ENCODE measurements around the gene GOT2. TPM values are rescaled to one million over a fixed set of nuclear protein-coding genes. Genes with fewer than 3 reads are reported as not detected.

The GOT2 gene
- total RNA-seq, 6 experiments from 2014 or later: 117 to 196 (median 169) TPM

DNA sequence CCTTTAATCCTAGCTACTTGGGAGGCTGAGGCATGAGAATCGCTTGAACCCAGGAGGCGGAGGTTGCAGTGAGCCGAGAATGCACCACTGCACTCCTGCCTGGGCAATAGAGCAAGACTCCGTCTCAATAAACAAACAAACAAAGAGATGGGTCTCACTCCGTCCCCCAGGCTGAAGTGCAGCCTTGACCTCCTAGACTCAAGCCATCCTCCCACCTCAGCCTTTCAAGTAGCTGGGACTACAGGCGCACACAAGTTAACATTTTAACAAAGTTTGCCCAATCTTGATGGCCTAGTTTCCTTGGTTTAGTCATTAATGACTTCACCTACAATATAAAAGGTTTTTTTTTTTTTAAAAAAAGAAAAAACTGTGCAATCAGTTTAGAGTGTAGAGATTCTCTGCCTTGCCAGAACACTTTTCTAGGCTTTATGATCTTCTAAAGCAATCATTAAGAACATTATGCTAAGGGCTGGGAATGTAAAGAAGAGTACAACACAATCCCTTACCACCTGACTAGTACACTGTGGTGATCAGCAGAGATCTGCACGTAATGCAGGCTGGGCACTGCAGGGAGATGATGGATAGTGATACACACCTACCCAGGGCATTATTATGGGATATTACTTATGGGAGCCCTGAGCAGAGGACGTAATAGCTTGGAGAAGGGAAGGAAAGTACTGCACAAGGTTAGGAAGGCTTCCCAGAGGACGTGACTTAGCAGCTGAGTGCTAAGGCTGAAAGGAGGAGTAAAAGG lies 6.9 kb downstream of the GOT2 start:
- Histone ChIP-seq H3K27me3 (no peaks in the 10 kb centered on the region), H3K36me3 (peaks cover 0 to 13% (median 4%) of the 10 kb centered on the region in 4 donors), H3K9me3 (no peaks in the 10 kb centered on the region), H3K27ac (peak overlapping the region; percentile 47 to 97 (median 91)), H3K4me3 (peak overlapping the region in 1 of 3 donors; percentile 12), H3K4me1 (peaks cover 0 to 91% (median 48%) of the 10 kb centered on the region in 4 donors)
- TF ChIP-seq, protein P1, sequence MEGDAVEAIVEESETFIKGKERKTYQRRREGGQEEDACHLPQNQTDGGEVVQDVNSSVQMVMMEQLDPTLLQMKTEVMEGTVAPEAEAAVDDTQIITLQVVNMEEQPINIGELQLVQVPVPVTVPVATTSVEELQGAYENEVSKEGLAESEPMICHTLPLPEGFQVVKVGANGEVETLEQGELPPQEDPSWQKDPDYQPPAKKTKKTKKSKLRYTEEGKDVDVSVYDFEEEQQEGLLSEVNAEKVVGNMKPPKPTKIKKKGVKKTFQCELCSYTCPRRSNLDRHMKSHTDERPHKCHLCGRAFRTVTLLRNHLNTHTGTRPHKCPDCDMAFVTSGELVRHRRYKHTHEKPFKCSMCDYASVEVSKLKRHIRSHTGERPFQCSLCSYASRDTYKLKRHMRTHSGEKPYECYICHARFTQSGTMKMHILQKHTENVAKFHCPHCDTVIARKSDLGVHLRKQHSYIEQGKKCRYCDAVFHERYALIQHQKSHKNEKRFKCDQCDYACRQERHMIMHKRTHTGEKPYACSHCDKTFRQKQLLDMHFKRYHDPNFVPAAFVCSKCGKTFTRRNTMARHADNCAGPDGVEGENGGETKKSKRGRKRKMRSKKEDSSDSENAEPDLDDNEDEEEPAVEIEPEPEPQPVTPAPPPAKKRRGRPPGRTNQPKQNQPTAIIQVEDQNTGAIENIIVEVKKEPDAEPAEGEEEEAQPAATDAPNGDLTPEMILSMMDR (IDR thresholded peaks at IDR 0.05): no peak
- no peak for TF ChIP-seq POLR2A (IDR thresholded peaks at IDR 0.05)
- intact Hi-C loops (cut with DNase I): no loop called here
- 33% methylated on average over 9 of the region's 9 CpGs for WGBS (ENCODE audit: insufficient coverage, low coverage, low lambda C conversion rate, missing lambda C conversion rate)
- ATAC-seq: peak; percentile 45 to 73 (median 54)
- DNase-seq: peak in 1 of 3 donors; percentile 67

DNA sequence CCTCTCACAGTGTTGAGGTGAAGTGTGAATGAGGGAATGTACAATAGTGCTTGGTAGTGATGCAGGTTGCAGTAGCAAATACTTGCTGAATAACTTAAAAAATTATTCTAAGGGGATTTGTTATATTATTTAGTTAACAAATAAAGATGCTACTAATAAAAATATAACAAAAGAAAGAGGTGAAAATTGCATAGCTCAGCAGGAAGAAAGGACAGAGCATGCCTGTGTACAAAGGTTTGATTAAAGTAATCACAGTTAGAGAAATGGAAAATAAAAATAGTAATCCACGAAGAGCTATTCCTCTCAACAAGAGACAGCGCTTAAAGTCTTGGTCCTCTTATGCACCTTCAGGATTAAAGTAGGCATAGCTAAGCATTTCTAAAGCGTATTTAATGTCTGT lies 11.0 kb downstream of the GOT2 start:
- WGBS (ENCODE audit: insufficient coverage, low coverage, low lambda C conversion rate, missing lambda C conversion rate): 13% methylated on average over 3 of the region's 3 CpGs
- no peak for ATAC-seq
- peaks cover 0 to 90% (median 42%) of the 10 kb centered on the region in 4 donors for H3K4me1 ChIP-seq

DNA sequence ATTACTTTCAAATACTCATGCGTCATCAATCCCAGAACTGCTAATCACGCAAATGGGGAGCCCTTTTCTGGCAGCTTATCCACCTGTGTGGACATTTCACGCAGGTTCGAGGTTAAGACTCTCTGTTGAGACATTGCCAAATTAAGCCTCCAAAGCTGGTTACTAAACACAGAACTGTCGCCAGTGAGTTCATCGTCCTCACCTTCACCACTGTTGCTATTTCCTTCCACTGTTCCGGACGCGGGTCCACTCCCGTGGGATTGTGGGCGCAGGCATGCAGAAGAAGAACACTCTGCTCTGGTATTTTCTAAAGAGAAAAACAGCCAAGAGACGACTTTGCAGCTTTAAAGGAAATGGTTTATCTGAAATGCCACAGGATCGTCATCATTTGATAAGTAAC lies 16.1 kb downstream of the GOT2 start:
- 32% methylated on average over 12 of the region's 13 CpGs for WGBS (ENCODE audit: insufficient coverage, low coverage, low lambda C conversion rate, missing lambda C conversion rate)

More for the DNA sequence above, 11.0 kb downstream of the GOT2 start:
- Histone ChIP-seq H3K27me3 (no peaks in the 10 kb centered on the region), H3K36me3 (peaks cover 0 to 37% (median 9%) of the 10 kb centered on the region in 4 donors), H3K9me3 (no peaks in the 10 kb centered on the region), H3K27ac (peak overlapping the region in 2 of 3 donors; percentile 81 to 97), H3K4me3 (no peak overlapping the region)
- intact Hi-C loops (cut with DNase I): no loop called here
- no peak for TF ChIP-seq POLR2A (IDR thresholded peaks at IDR 0.05)
- TF ChIP-seq, protein P1 (IDR thresholded peaks at IDR 0.05): no peak
- DNase-seq: no peak

DNA sequence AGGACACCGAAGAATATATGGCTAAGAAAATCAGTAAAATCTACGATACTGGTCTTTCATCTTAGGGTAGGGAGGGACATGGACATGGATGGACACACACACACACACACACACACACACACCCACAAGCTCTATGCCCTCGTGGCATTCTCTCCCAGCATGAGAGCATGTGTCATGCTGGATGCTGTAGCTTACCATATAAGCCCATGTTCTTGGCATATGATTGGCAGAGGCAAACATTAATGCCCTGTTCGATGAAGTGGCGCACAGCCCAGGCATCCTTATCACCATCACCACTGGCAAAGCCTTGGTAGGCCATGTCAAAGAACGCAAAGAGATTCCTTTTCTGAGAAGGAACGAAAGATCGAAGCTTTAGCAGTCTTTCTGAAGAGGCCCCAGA lies 17.6 kb downstream of the GOT2 start:
- 74% methylated on average over 8 of the region's 8 CpGs for WGBS (ENCODE audit: insufficient coverage, low coverage, low lambda C conversion rate, missing lambda C conversion rate)
- H3K36me3 ChIP-seq: peaks cover 0 to 86% (median 25%) of the 10 kb centered on the region in 4 donors

More for the DNA sequence above, 16.1 kb downstream of the GOT2 start:
- Histone ChIP-seq H3K4me3 (no peak overlapping the region), H3K9me3 (no peaks in the 10 kb centered on the region), H3K27ac (peak overlapping the region in 2 of 3 donors; percentile 86 to 97), H3K27me3 (no peaks in the 10 kb centered on the region), H3K36me3 (peaks cover 0 to 82% (median 24%) of the 10 kb centered on the region in 4 donors), H3K4me1 (peaks cover 0 to 52% (median 24%) of the 10 kb centered on the region in 4 donors)
- ATAC-seq (peak; percentile 23 to 52 (median 48)), DNase-seq (peak in 2 of 3 donors; percentile 73 to 75)
- intact Hi-C loops (cut with DNase I): no loop called here
- TF ChIP-seq, protein P1 (IDR thresholded peaks at IDR 0.05): no peak
- TF ChIP-seq POLR2A (IDR thresholded peaks at IDR 0.05): no peak

More for the DNA sequence above, 17.6 kb downstream of the GOT2 start:
- DNase-seq (no peak), ATAC-seq (no peak)
- Histone ChIP-seq H3K9me3 (no peaks in the 10 kb centered on the region), H3K27ac (peak overlapping the region in 1 of 3 donors; percentile 97), H3K4me3 (no peak overlapping the region), H3K4me1 (peaks cover 0 to 36% (median 15%) of the 10 kb centered on the region in 4 donors), H3K27me3 (no peaks in the 10 kb centered on the region)
- intact Hi-C loops (cut with DNase I): no loop called here
- TF ChIP-seq POLR2A (IDR thresholded peaks at IDR 0.05): no peak
- TF ChIP-seq, protein P1 (IDR thresholded peaks at IDR 0.05): no peak

Measured in right lobe of liver (tissue), 6 donors.